CD1c-positive myeloid dendritic cell (primary cell): Measurements from ENCODE around the gene THADA.

ENCODE experiments used
- DNase-seq: peaks from one replicate; pipeline ENCODE4 v3.0.0-alpha.2; 2016; ENCODE audit errors: extremely low spot score

THADA gene

GRCh38 chr2:43248621-43249020 lies 347.2 kb downstream of the THADA start:
- no peak for DNase-seq

- no peak for DNase-seq
Measured at GRCh38 chr2:43246641-43247040, 349.2 kb downstream of the THADA start.

- no peak for DNase-seq
Measured at GRCh38 chr2:43241558-43241957, 354.3 kb downstream of the THADA start.

GRCh38 chr2:43240766-43241150 lies 355.1 kb downstream of the THADA start:
- DNase-seq, result no peak

GRCh38 chr2:43239981-43240765 lies 355.7 kb downstream of the THADA start:
- peak; percentile 74 for DNase-seq

GRCh38 chr2:43238813-43239212 lies 357.0 kb downstream of the THADA start:
- DNase-seq, result no peak

- no peak for DNase-seq
Measured at GRCh38 chr2:43238176-43238575, 357.7 kb downstream of the THADA start.

GRCh38 chr2:43233218-43234212 lies 362.3 kb downstream of the THADA start:
- peak; percentile 52 for DNase-seq

GRCh38 chr2:43230951-43231827 lies 364.6 kb downstream of the THADA start:
- no peak for DNase-seq

GRCh38 chr2:43230351-43230885 lies 365.4 kb downstream of the THADA start:
- DNase-seq, result no peak

GRCh38 chr2:43228756-43229659 lies 366.8 kb downstream of the THADA start:
- peak; percentile 35 for DNase-seq

- peak; percentile 17 for DNase-seq
Measured at GRCh38 chr2:43228321-43228751, 367.5 kb downstream of the THADA start.

- DNase-seq, result peak; percentile 70
Measured at GRCh38 chr2:43227830-43228281, 368.0 kb downstream of the THADA start.

GRCh38 chr2:43226955-43227829 lies 368.6 kb downstream of the THADA start:
- DNase-seq, result peak; percentile 85

- peak; percentile 98 for DNase-seq
Measured at GRCh38 chr2:43226558-43226954, 369.3 kb downstream of the THADA start, which contains the start of gene ZFP36L2. TSS of gene ZFP36L2 (minus strand) at chr2:43226606. CDS start at chr2:43226315, 291 bp downstream.

- DNase-seq, result peak; percentile 93
Measured at GRCh38 chr2:43225788-43226557, 369.9 kb downstream of the THADA start.

GRCh38 chr2:43225093-43225787 lies 370.6 kb downstream of the THADA start:
- DNase-seq, result peak; percentile 62
